Upper lobe of right lung (tissue), 1 donor: ENCODE results near the gene TMEM63A. TPM values are rescaled to one million over a fixed set of nuclear protein-coding genes. Genes with fewer than 3 reads are reported as not detected.

ENCODE experiments used
- ATAC-seq: fragments of 200-7000 bp; cut with Tn5 transposase; one replicate; pipeline ENCODE4 v1.9.1; 2020; ENCODE audit warnings: mild to moderate bottlenecking, moderate library complexity
- DNase-seq: peaks from one replicate; pipeline ENCODE4 v3.0.0-alpha.2; 2020
- H3K27ac ChIP-seq: fragments of 200-600 bp; one replicate; pipeline ENCODE4 v1.8.0; 2022
- H3K27me3 ChIP-seq: fragments of 200-600 bp; one replicate; pipeline ENCODE4 v1.8.0; 2022; ENCODE audit warnings: mild to moderate bottlenecking
- H3K36me3 ChIP-seq: fragments of 200-600 bp; one replicate; pipeline ENCODE4 v1.8.0; 2022
- H3K4me1 ChIP-seq: fragments of 200-600 bp; one replicate; pipeline ENCODE4 v1.8.0; 2022
- H3K4me3 ChIP-seq: fragments of 200-600 bp; one replicate; pipeline ENCODE4 v1.8.0; 2022; ENCODE audit warnings: mild to moderate bottlenecking
- H3K9me3 ChIP-seq: fragments of 200-600 bp; one replicate; pipeline ENCODE4 v1.8.0; 2022
- intact Hi-C: fragments of 100-400 bp; cut with DNase I; formaldehyde crosslinking; loops from one replicate; pipeline ENCODE4 v1.11.0; 2022
- total RNA-seq: library from RNA; stranded (reverse); fragmentation: NEBNext Ultra II Directional; extraction: Animal tissue kit (Norgen Biotek cat#: 25700); gene quantifications from one replicate; pipeline ENCODE4 v1.2.1, GENCODE V29; 2021
- TF ChIP-seq, protein P1 (sequence below): fragments of 200-600 bp; IDR thresholded peaks from one replicate; pipeline ENCODE4 v1.8.0; 2022; ENCODE audit warnings: antibody characterized with exemption
- donor health status: DM: no; HTN: yes; CAD: no; lungs with severe emphysema.

Gene TMEM63A
- total RNA-seq, 1 donor from 2014 or later: 119 TPM

DNA sequence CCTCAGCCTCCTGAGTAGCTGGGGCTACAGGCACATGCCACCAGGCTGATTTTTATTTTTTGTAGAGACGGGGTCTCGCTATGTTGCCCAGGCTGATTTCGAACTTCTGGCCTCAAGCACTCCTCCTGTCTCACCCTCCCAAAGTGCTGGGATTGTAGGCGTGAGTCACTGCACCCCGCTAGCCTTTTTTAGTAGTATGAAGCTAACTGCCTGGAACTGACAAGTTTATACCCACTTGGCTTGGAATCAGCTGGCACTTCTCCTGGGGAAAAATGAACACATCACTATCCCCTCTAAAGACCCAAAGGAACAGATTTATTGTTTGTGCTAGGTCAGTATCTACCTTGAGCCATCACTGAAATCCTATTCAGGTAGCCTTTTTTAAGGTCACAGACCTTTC lies 19.0 kb downstream of the TMEM63A start:
- Histone ChIP-seq H3K4me3 (no peak overlapping the region), H3K36me3 (peaks cover 88% of the 10 kb centered on the region), H3K27me3 (no peaks in the 10 kb centered on the region), H3K4me1 (peaks cover 10% of the 10 kb centered on the region), H3K9me3 (no peaks in the 10 kb centered on the region), H3K27ac (no peak overlapping the region)
- intact Hi-C loops: no loop called here
- ATAC-seq (no peak), DNase-seq (no peak)
- TF ChIP-seq, protein P1, sequence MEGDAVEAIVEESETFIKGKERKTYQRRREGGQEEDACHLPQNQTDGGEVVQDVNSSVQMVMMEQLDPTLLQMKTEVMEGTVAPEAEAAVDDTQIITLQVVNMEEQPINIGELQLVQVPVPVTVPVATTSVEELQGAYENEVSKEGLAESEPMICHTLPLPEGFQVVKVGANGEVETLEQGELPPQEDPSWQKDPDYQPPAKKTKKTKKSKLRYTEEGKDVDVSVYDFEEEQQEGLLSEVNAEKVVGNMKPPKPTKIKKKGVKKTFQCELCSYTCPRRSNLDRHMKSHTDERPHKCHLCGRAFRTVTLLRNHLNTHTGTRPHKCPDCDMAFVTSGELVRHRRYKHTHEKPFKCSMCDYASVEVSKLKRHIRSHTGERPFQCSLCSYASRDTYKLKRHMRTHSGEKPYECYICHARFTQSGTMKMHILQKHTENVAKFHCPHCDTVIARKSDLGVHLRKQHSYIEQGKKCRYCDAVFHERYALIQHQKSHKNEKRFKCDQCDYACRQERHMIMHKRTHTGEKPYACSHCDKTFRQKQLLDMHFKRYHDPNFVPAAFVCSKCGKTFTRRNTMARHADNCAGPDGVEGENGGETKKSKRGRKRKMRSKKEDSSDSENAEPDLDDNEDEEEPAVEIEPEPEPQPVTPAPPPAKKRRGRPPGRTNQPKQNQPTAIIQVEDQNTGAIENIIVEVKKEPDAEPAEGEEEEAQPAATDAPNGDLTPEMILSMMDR: no peak

DNA sequence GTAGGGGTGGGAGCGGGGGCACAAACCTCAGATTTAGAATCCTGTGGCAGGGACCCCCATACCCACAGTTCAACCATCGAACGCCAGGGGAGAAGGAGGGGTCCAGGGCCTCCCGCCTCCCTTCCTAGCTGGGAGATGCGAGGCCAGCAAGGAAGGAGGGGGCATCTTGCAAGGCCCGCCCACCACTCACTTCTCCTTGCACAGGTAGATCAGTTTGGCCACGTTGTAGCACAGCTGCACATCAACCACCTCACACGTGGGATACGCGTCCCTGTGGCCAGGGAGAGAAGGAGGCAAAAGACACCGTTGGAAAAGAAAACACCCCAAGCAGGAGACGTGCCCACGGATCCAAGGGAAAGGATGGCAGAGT lies 19.6 kb downstream of the TMEM63A start:
- intact Hi-C loops: no loop called here
- no peaks in the 10 kb centered on the region for H3K27me3 ChIP-seq
- no peak overlapping the region for H3K4me3 ChIP-seq
- TF ChIP-seq, protein P1: no peak
- no peak for DNase-seq
- H3K27ac ChIP-seq: no peak overlapping the region
- peaks cover 88% of the 10 kb centered on the region for H3K36me3 ChIP-seq
- H3K4me1 ChIP-seq: peaks cover 10% of the 10 kb centered on the region
- no peaks in the 10 kb centered on the region for H3K9me3 ChIP-seq
- no peak for ATAC-seq

- Histone ChIP-seq H3K36me3 (peaks cover 88% of the 10 kb centered on the region), H3K4me1 (peaks cover 10% of the 10 kb centered on the region), H3K4me3 (no peak overlapping the region), H3K9me3 (no peaks in the 10 kb centered on the region), H3K27ac (no peak overlapping the region), H3K27me3 (no peaks in the 10 kb centered on the region)
- TF ChIP-seq, protein P1: no peak
- ATAC-seq (no peak), DNase-seq (no peak)
- intact Hi-C loops: no loop called here
Observed at GRCh38 chr1:225861834-225862580, 20.2 kb downstream of the TMEM63A start.

GRCh38 chr1:225860876-225861441 lies 21.2 kb downstream of the TMEM63A start:
- DNase-seq: no peak
- Histone ChIP-seq H3K4me3 (no peak overlapping the region), H3K9me3 (no peaks in the 10 kb centered on the region), H3K27me3 (no peaks in the 10 kb centered on the region), H3K36me3 (peaks cover 88% of the 10 kb centered on the region), H3K27ac (no peak overlapping the region), H3K4me1 (peaks cover 3% of the 10 kb centered on the region)
- TF ChIP-seq, protein P1: no peak
- ATAC-seq: no peak
- intact Hi-C loops: no loop called here

GRCh38 chr1:225860107-225860506 lies 22.1 kb downstream of the TMEM63A start:
- TF ChIP-seq, protein P1: no peak
- H3K9me3 ChIP-seq: no peaks in the 10 kb centered on the region
- no peak for ATAC-seq
- intact Hi-C loops: no loop called here
- H3K36me3 ChIP-seq: peaks cover 88% of the 10 kb centered on the region
- no peak for DNase-seq
- H3K4me3 ChIP-seq: no peak overlapping the region
- no peaks in the 10 kb centered on the region for H3K4me1 ChIP-seq
- H3K27ac ChIP-seq: no peak overlapping the region
- no peaks in the 10 kb centered on the region for H3K27me3 ChIP-seq
